Smooth muscle cell (in vitro differentiated cells): ENCODE results near the gene NRXN3. TPM values are rescaled to one million over a fixed set of nuclear protein-coding genes. Genes with fewer than 3 reads are reported as not detected.

Experiments
- DNase-seq: peaks from one replicate; lab custom pipeline; 2025; ENCODE audit not compliant: unreplicated experiment; lab: John Stamatoyannopoulos, UW
- H2AFZ ChIP-seq: fragments of 200-600 bp; sonication (generic); 2 replicates; pipeline ENCODE4 v1.6.0; 2016; ENCODE audit warnings: antibody characterized with exemption, low read depth, mild to moderate bottlenecking
- H3F3A ChIP-seq: fragments of 200-600 bp; sonication (generic); 2 replicates; pipeline ENCODE4 v1.6.0; 2017; ENCODE audit warnings: antibody characterized with exemption, low read depth
- H3K27ac ChIP-seq: fragments of 200-600 bp; sonication (generic); 2 replicates; pipeline ENCODE4 v1.5.1; 2016; ENCODE audit warnings: low read depth, mild to moderate bottlenecking
- H3K27me3 ChIP-seq: fragments of 200-600 bp; sonication (generic); 2 replicates; pipeline ENCODE4 v1.6.1; 2016; ENCODE audit warnings: low read depth, mild to moderate bottlenecking
- H3K36me3 ChIP-seq: fragments of 200-600 bp; sonication (generic); 2 replicates; pipeline ENCODE4 v1.5.1; 2016; ENCODE audit warnings: low read depth
- H3K4me1 ChIP-seq: fragments of 200-600 bp; sonication (generic); 2 replicates; pipeline ENCODE4 v1.5.1; 2016; ENCODE audit warnings: low read depth
- H3K4me2 ChIP-seq: fragments of 200-600 bp; sonication (generic); 2 replicates; pipeline ENCODE4 v1.6.0; 2016; ENCODE audit warnings: mild to moderate bottlenecking
- H3K4me3 ChIP-seq: fragments of 200-600 bp; sonication (generic); 2 replicates; pipeline ENCODE4 v1.5.1; 2016; ENCODE audit warnings: mild to moderate bottlenecking
- H3K79me2 ChIP-seq: fragments of 200-600 bp; sonication (generic); 2 replicates; pipeline ENCODE4 v1.6.0; 2016; ENCODE audit warnings: low read depth, mild to moderate bottlenecking
- H3K9ac ChIP-seq: fragments of 200-600 bp; sonication (generic); 2 replicates; pipeline ENCODE4 v1.6.0; 2016; ENCODE audit warnings: low read depth
- H3K9me3 ChIP-seq: fragments of 200-600 bp; sonication (generic); replicated peaks from 2 replicates; pipeline ENCODE4 v1.5.1; 2016; ENCODE audit warnings: low read depth
- H4K20me1 ChIP-seq: fragments of 200-600 bp; sonication (generic); 2 replicates; pipeline ENCODE4 v1.6.0; 2016; ENCODE audit warnings: low read depth
- WGBS: methylation state at CpG from one replicate; pipeline ENCODE4 v1.1.7; 2016; ENCODE audit warnings: low lambda C conversion rate; 5-methylcytosine and 5-hydroxymethylcytosine counted together
- polyA plus RNA-seq: library from polyadenylated mRNA; unstranded; fragments of >200 nt; fragmentation: Nextera tagmentation; extraction: Ambion mirVana; gene quantifications from 2 replicates; pipeline ENCODE4 v1.2.1, GENCODE V29; 2016
- total RNA-seq: library from RNA; depleted of rRNA; stranded (reverse); fragments of >200 nt; gene quantifications from 2 replicates; pipeline ENCODE4 v1.2.3, GENCODE V29; 2014
- TF ChIP-seq, protein P1 (sequence below): fragments of 200-600 bp; sonication (generic); IDR thresholded peaks from 2 replicates; pipeline ENCODE4 v1.5.1; 2017; ENCODE audit warnings: borderline replicate concordance, mild to moderate bottlenecking, antibody characterized with exemption; ENCODE audit not compliant: insufficient read depth, poor library complexity, severe bottlenecking

NRXN3 gene
- total and polyA plus RNA-seq, 2 experiments from 2014 or later = 1.2 to 7.0 TPM

DNA sequence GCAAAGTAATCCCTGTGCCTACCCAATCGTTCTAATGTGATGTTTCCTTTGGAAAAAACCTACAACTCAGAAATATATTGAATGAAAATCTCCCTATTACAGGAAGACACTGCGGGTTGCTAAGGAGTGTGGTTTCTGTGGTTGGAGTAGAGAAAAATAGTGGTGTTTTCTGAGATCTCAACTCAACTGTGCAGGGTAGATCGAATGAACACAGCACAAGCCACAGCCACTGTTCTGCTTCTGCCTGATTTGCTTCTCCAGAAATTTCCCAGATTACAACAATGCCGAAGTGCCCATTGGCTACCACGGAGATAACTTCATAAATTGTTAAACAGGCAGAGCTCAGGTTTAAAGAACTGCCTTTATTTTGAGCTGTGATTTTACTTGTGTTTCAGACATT lies 1560.8 kb downstream of the NRXN3 start:
- H4K20me1 ChIP-seq = no peaks in the 10 kb centered on the region
- TF ChIP-seq, protein P1, sequence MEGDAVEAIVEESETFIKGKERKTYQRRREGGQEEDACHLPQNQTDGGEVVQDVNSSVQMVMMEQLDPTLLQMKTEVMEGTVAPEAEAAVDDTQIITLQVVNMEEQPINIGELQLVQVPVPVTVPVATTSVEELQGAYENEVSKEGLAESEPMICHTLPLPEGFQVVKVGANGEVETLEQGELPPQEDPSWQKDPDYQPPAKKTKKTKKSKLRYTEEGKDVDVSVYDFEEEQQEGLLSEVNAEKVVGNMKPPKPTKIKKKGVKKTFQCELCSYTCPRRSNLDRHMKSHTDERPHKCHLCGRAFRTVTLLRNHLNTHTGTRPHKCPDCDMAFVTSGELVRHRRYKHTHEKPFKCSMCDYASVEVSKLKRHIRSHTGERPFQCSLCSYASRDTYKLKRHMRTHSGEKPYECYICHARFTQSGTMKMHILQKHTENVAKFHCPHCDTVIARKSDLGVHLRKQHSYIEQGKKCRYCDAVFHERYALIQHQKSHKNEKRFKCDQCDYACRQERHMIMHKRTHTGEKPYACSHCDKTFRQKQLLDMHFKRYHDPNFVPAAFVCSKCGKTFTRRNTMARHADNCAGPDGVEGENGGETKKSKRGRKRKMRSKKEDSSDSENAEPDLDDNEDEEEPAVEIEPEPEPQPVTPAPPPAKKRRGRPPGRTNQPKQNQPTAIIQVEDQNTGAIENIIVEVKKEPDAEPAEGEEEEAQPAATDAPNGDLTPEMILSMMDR = no peak

GRCh38 chr14:79732911-79733655 lies 1562.9 kb downstream of the NRXN3 start:
- Histone ChIP-seq H3K4me1 (no peaks in the 10 kb centered on the region), H3K36me3 (no peaks in the 10 kb centered on the region), H4K20me1 (no peaks in the 10 kb centered on the region), H3K27ac (no peak overlapping the region), H3K4me3 (no peak overlapping the region), H3K4me2 (peak overlapping the region; percentile 38), H2AFZ (no peak overlapping the region), H3K9ac (no peak overlapping the region), H3K9me3 (peaks cover 12% of the 10 kb centered on the region), H3F3A (no peaks in the 10 kb centered on the region), H3K79me2 (no peaks in the 10 kb centered on the region), H3K27me3 (no peaks in the 10 kb centered on the region)
- TF ChIP-seq, protein P1 = no peak
- no peak for DNase-seq
- WGBS = 78% methylated on average over 8 of the region's 8 CpGs

More for the DNA sequence above, 1560.8 kb downstream of the NRXN3 start:
- Histone ChIP-seq H3K36me3 (no peaks in the 10 kb centered on the region), H3K4me3 (no peak overlapping the region), H3K9me3 (peaks cover 4% of the 10 kb centered on the region), H3K4me1 (no peaks in the 10 kb centered on the region), H3K79me2 (no peaks in the 10 kb centered on the region), H3K4me2 (peak overlapping the region; percentile 31), H2AFZ (peak overlapping the region; percentile 61), H3K27ac (peak overlapping the region; percentile 52), H3F3A (no peaks in the 10 kb centered on the region), H3K27me3 (no peaks in the 10 kb centered on the region), H3K9ac (no peak overlapping the region)
- no peak for DNase-seq
- WGBS = 40% methylated on average over 5 of the region's 5 CpGs

GRCh38 chr14:79734151-79734550 lies 1564.0 kb downstream of the NRXN3 start:
- DNase-seq = no peak
- H2AFZ ChIP-seq = no peak overlapping the region
- H3K36me3 ChIP-seq = no peaks in the 10 kb centered on the region
- H3K27me3 ChIP-seq = no peaks in the 10 kb centered on the region
- TF ChIP-seq, protein P1 = no peak
- H3K27ac ChIP-seq = no peak overlapping the region
- 89% methylated on average over 3 of the region's 3 CpGs for WGBS
- no peak overlapping the region for H3K4me3 ChIP-seq
- no peaks in the 10 kb centered on the region for H4K20me1 ChIP-seq
- no peak overlapping the region for H3K9ac ChIP-seq
- H3K4me2 ChIP-seq = no peak overlapping the region
- H3K9me3 ChIP-seq = peaks cover 12% of the 10 kb centered on the region
- no peaks in the 10 kb centered on the region for H3K79me2 ChIP-seq
- no peaks in the 10 kb centered on the region for H3F3A ChIP-seq
- H3K4me1 ChIP-seq = no peaks in the 10 kb centered on the region

DNA sequence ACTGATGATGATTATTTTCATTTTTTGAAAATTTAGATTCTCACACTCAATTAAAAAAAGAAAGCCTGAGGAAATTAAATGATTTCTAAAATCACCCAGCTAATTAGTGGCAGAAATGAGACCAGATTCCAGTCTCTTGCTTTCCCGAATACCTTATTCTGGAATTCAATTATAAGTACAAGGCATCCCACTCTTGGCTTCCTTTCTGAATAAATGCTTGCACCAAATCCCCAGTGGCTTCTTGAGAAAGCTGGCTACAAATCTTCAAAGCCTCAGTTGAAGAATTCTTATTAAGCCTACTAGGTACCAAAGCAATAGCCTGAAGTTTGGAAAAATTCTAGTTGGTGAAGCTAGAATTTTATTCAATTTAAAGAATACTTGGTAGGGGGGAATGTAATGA lies 1564.5 kb downstream of the NRXN3 start:
- WGBS = 97% methylated on average over 1 of the region's 1 CpG
- Histone ChIP-seq H3F3A (no peaks in the 10 kb centered on the region), H3K27me3 (no peaks in the 10 kb centered on the region), H3K79me2 (no peaks in the 10 kb centered on the region), H3K4me3 (no peak overlapping the region), H3K4me2 (no peak overlapping the region), H3K36me3 (no peaks in the 10 kb centered on the region), H3K27ac (no peak overlapping the region), H4K20me1 (no peaks in the 10 kb centered on the region), H3K4me1 (no peaks in the 10 kb centered on the region), H3K9ac (no peak overlapping the region), H3K9me3 (peaks cover 12% of the 10 kb centered on the region), H2AFZ (no peak overlapping the region)
- TF ChIP-seq, protein P1 = no peak
- no peak for DNase-seq
